Renal pelvis (tissue), 12 donors: ENCODE measurements around the gene HOMEZ. TPM values are rescaled to one million over a fixed set of nuclear protein-coding genes. Genes with fewer than 3 reads are reported as not detected.
"Not testable (repeated sequence)": the region's sequence is repeated elsewhere in the genome, so short reads cannot be mapped to it uniquely, and the experiment has no call there.

Experiments
- DNase-seq: peaks from one replicate; pipeline ENCODE4 v3.0.0-alpha.2; 2013
- long read RNA-seq, 16 experiments: transcript quantifications; one replicate each; lab custom pipeline, GENCODE V29; 2026
- polyA plus RNA-seq, 3 donors: library from polyadenylated mRNA; unstranded; fragments of 120-200 nt; gene quantifications; one replicate each; pipeline ENCODE4 v1.2.1, GENCODE V29; 2013; ENCODE audit not compliant: insufficient read length in 3 of 3

The HOMEZ gene, protein sequence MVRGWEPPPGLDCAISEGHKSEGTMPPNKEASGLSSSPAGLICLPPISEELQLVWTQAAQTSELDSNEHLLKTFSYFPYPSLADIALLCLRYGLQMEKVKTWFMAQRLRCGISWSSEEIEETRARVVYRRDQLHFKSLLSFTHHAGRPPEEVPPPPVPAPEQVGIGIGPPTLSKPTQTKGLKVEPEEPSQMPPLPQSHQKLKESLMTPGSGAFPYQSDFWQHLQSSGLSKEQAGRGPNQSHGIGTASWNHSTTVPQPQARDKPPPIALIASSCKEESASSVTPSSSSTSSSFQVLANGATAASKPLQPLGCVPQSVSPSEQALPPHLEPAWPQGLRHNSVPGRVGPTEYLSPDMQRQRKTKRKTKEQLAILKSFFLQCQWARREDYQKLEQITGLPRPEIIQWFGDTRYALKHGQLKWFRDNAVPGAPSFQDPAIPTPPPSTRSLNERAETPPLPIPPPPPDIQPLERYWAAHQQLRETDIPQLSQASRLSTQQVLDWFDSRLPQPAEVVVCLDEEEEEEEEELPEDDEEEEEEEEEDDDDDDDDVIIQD
- 10 to 100 TPM; 28.5 to 32.3 (median 29.2) TPM for polyA plus RNA-seq
- long read RNA-seq, donor 1, full-length matches to known transcripts: 14 of 14 reads
- long read RNA-seq, donor 1, partial matches to known transcripts: 0 of 14 reads
- long read RNA-seq, donor 1, other reads (novel, unspliced or antisense): 0 of 14 reads
- long read RNA-seq, donor 2, full-length matches to known transcripts: 16 of 605 reads
- long read RNA-seq, donor 2, partial matches to known transcripts: 314 of 605 reads
- long read RNA-seq, donor 2, other reads (novel, unspliced or antisense): 275 of 605 reads
- long read RNA-seq, donor 3, full-length matches to known transcripts: 11 of 377 reads
- long read RNA-seq, donor 3, partial matches to known transcripts: 366 of 377 reads
- long read RNA-seq, donor 3, other reads (novel, unspliced or antisense): 0 of 377 reads
- long read RNA-seq, donor 4, full-length matches to known transcripts: 6 of 514 reads
- long read RNA-seq, donor 4, partial matches to known transcripts: 502 of 514 reads
- long read RNA-seq, donor 4, other reads (novel, unspliced or antisense): 6 of 514 reads
- long read RNA-seq, donor 5, full-length matches to known transcripts: 7 of 18 reads
- long read RNA-seq, donor 5, partial matches to known transcripts: 11 of 18 reads
- long read RNA-seq, donor 5, other reads (novel, unspliced or antisense): 0 of 18 reads
- long read RNA-seq, donor 6, full-length matches to known transcripts: 15 of 15 reads
- long read RNA-seq, donor 6, partial matches to known transcripts: 0 of 15 reads
- long read RNA-seq, donor 6, other reads (novel, unspliced or antisense): 0 of 15 reads
- long read RNA-seq, donor 7, full-length matches to known transcripts: 15 of 15 reads
- long read RNA-seq, donor 7, partial matches to known transcripts: 0 of 15 reads
- long read RNA-seq, donor 7, other reads (novel, unspliced or antisense): 0 of 15 reads
- long read RNA-seq, donor 8, full-length matches to known transcripts: 8 of 8 reads
- long read RNA-seq, donor 8, partial matches to known transcripts: 0 of 8 reads
- long read RNA-seq, donor 8, other reads (novel, unspliced or antisense): 0 of 8 reads
- long read RNA-seq, donor 9, full-length matches to known transcripts: 13 of 13 reads
- long read RNA-seq, donor 9, partial matches to known transcripts: 0 of 13 reads
- long read RNA-seq, donor 9, other reads (novel, unspliced or antisense): 0 of 13 reads
- long read RNA-seq, donor 10, full-length matches to known transcripts: 14 of 1,146 reads
- long read RNA-seq, donor 10, partial matches to known transcripts: 1,132 of 1,146 reads
- long read RNA-seq, donor 10, other reads (novel, unspliced or antisense): 0 of 1,146 reads
- long read RNA-seq, donor 11, full-length matches to known transcripts: 9 of 9 reads
- long read RNA-seq, donor 11, partial matches to known transcripts: 0 of 9 reads
- long read RNA-seq, donor 11, other reads (novel, unspliced or antisense): 0 of 9 reads
- long read RNA-seq, donor 12, full-length matches to known transcripts: 8 of 850 reads
- long read RNA-seq, donor 12, partial matches to known transcripts: 842 of 850 reads
- long read RNA-seq, donor 12, other reads (novel, unspliced or antisense): 0 of 850 reads
- long read RNA-seq, donor 13, full-length matches to known transcripts: 9 of 16 reads
- long read RNA-seq, donor 13, partial matches to known transcripts: 0 of 16 reads
- long read RNA-seq, donor 13, other reads (novel, unspliced or antisense): 7 of 16 reads
- long read RNA-seq, donor 14: 0 reads
- long read RNA-seq, donor 15: 0 reads
- long read RNA-seq, donor 16, full-length matches to known transcripts: 8 of 8 reads
- long read RNA-seq, donor 16, partial matches to known transcripts: 0 of 8 reads
- long read RNA-seq, donor 16, other reads (novel, unspliced or antisense): 0 of 8 reads

DNA sequence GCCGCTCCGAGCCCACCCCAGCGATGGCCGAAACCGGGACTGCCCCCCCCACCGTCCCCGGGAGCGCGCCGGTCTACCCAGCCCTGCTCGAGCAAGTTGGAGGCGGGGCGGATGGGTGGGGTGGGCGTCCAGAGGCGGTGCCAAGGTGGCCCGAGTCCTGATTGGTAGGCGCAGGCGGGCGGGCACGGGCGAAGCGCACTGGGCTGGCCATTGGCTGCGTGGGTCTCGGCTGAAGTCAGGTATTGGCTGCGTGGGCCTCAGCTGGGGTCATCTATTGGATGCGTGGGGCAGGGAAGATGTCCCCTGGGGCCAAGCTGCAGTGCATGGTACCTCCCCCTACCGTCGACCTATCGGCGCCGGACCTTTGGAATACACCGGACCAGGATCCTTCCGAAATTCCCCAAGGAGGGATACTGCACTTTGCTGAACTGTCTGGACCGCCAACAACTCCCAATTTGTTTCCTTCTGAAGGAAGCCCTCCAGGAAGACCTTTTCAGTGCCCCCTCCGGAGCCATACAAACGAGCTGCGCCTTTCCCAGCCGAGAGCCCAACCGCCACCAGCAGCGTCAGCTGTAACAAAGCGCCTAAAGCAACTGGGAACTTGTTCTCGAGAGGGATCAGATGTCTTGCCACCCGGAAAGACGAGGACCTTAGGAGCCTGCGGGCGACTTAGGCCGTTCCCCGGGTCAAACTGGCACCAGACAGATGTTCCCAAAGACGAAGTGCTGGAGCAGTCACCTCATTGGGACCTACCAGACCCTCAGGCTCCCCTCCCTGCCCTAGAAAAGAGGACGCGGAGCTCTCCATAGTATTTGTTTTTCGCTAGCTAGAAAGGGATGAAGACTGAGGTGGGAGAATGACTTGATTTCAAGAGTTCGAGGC, at the start of gene HOMEZ:
HOMEZ (minus strand) TSS at position 113 of the 882 bp plus-strand sequence. CDS start 180 bp downstream, outside the sequence.
- DNase-seq: peak; percentile 98

DNA sequence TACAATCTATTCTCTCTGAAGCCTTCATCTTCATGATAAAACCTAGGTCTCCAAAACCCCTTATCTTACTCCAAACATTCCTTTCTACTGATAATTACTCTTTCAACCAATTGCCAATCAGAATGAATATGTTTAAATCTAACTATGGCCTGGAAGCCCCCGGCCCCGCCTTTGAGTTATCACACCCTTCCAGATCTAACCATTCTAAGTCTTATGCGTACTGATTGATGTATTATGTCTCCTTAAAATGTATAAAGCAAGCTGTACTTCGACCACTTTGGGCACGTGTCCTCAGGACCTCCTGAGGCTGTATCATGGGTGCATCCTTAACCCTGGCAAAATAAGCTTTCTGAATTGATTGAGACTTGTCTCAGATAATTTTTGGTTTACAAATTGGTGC, 49.7 kb upstream of the HOMEZ start:
- no peak for DNase-seq

DNA sequence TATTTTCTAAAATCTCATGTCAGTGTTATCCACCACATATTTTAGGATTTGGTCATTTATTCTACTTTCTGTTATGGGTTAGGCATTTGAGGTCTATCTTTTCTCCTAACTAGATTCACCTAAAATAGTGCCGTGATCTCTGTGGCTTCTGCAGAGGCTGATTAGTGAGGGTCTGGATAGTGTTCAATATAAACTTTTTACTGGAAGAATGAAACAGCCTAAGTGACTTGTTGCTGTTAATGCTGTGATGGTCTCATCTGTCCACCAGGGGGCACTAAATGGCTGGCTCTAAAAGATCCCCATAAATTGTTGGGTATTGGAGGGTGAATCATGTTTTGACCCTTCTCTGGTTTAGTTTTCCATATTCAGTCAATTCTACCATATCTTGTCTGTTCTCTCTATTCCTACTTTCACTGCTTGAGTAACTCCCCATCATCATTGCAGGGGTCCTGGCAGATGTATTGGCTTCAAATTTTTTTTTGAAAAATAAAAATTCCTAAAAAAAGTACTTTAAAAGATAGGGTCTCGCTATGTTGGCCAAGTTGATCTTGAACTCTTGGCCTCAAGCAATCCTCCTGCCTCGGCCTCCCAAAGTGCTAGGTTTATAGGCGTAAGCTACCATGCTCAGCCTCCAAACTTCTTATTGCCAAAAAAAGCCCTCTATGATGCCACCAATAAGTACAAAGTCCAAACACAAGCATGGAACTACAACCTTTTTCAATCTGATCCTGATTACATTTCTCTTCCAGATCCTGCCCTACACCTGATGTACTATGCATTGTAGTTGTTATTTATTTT, 42.2 kb upstream of the HOMEZ start:
- DNase-seq: peak; percentile 71

DNA sequence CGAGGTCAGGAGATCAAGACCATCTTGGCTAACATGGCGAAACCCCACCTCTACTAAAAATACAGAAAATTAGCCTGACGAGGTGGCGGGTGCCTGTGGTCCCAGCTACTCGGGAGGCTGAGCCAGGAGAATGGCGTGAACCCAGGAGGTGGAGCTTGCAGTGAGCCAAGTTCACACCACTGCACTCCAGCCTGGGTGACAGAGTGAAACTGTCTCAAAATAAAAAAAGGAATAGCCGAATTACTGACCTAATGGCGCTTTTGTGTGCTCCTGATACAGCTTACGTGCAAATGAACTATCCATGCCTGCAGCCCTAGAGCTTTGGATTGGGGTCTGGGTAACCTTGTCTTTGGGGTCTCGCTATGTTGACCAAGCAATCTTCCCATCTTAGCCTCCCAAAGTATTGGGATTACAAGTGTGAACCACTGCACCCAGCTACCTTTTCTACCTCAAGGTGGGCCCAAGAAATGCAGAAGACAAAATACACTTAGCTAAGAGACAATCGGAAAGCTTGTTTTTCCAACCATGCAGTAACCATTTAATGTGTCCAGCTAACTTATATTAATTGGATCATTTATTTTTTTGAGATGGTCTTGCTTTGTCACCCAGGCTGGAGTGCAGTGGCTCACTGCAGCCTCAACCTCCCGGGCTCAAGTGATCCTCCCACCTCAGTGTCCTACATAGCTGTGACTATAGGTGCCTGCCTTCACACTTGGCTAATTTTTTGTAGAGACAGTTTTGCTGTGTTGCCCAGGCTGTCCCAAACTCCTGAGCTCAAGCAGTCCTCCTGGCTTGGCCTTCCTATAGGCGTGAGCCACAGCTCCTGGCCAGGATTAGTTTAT, 40.8 kb upstream of the HOMEZ start:
- DNase-seq: no peak

DNA sequence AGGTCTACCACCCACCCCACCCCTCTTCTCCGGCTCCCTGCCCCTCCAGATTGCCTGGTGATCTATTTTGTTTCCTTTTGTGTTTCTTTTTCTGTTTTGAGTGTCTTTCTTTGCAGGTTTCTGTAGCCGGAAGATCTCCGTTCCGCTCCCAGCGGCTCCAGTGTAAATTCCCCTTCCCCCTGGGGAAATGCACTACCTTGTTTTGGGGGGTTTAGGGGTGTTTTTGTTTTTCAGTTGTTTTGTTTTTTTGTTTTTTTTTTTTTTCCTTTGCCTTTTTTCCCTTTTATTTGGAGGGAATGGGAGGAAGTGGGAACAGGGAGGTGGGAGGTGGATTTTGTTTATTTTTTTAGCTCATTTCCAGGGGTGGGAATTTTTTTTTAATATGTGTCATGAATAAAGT, 39.8 kb upstream of the HOMEZ start:
- DNase-seq: not testable (repeated sequence)

DNA sequence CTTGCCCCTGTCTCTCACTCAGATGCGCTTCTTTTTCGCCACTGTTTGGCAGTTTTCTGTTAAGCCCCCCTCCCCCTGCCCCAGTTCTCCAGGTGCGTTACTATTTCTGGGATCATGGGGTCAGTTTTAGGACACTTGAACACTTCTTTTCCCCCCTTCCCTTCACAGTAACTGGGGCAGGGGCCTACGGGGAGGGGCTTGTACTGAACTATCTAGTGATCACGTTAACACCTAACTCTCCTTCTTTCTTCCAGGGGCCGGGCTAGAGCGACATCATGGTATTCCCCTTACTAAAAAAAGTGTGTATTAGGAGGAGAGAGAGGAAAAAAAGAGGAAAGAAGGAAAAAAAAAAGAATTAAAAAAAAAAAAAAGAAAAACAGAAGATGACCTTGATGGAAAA, 39.1 kb upstream of the HOMEZ start:
- DNase-seq: no peak

DNA sequence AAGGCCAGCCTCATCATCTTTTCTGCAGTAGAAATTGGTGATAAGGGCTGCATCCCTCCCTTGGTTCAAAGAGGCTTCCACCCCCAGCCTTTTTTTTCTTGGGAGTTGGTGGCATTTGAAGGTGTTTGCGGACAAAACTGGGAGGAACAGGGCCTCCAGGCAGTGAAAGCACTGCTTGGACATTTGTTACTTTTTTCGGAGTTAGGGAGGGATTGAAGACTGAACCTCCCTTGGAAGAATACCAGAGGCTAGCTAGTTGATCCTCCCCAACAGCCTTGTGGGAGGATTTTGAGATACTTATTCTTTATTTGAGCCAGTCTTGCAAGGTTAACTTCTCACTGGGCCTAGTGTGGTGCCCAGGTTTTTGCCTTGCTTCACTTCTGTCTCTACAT, 38.5 kb upstream of the HOMEZ start:
- no peak for DNase-seq

DNA sequence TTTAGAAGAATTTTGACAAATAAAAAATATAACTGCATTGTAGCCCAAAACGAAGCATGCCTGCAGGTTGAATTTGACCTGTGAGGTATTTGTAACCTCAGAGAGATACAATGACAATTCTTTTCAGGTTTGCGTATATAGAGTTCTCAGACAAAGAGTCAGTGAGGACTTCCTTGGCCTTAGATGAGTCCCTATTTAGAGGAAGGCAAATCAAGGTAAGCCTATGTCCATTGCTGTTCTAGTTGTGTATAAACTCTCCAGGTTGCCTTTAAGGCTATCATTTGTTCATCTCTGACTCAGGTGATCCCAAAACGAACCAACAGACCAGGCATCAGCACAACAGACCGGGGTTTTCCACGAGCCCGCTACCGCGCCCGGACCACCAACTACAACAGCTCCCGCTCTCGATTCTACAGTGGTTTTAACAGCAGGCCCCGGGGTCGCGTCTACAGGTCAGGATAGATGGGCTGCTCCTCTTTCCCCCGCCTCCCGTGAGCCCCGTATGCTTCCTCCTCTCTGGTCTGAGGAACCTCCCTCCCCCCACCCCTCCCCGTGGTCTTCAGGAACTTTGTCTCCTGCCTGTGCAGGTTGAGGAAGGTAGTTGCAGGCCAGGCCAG, 38.0 kb upstream of the HOMEZ start:
- DNase-seq: no peak

DNA sequence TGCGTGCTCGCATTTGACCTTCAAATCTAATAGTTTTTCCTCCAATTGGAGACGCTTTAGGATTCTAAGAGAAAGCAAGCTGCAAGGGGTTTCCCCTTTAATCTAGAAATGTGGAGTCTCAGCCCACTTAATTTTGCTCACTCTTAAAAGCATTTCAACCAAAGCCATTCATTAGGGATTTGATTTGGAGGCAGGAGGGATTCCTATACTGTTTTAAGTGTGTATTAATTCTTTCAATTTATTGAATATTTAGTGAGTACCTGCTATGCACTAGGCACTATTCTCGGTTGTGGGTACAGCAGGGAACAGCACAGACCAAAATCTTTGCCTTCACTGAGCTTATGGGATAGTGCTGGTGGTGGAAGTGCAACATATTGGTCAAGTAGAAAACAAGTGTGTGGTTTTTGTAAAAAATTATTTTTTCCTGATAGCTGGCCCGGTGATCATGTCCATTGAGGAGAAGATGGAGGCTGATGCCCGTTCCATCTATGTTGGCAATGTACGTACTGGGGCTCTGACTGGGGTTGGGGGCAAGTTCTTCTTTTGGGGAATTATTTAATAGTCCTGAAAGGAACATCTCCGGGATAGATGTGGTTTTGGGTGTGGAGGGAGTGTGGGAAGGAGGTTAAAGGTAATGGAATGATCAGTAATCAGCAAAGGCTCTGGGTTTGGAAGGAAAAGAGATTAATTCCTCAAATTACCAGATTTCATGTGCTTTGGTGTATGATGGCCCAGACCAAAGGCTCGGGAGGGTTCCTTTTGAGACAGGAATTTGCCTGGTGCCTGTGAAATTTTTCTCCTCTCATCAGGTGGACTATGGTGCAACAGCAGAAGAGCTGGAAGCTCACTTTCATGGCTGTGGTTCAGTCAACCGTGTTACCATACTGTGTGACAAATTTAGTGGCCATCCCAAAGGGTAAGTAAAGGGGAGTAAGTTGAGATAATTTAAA, 36.9 kb upstream of the HOMEZ start:
- DNase-seq: no peak

DNA sequence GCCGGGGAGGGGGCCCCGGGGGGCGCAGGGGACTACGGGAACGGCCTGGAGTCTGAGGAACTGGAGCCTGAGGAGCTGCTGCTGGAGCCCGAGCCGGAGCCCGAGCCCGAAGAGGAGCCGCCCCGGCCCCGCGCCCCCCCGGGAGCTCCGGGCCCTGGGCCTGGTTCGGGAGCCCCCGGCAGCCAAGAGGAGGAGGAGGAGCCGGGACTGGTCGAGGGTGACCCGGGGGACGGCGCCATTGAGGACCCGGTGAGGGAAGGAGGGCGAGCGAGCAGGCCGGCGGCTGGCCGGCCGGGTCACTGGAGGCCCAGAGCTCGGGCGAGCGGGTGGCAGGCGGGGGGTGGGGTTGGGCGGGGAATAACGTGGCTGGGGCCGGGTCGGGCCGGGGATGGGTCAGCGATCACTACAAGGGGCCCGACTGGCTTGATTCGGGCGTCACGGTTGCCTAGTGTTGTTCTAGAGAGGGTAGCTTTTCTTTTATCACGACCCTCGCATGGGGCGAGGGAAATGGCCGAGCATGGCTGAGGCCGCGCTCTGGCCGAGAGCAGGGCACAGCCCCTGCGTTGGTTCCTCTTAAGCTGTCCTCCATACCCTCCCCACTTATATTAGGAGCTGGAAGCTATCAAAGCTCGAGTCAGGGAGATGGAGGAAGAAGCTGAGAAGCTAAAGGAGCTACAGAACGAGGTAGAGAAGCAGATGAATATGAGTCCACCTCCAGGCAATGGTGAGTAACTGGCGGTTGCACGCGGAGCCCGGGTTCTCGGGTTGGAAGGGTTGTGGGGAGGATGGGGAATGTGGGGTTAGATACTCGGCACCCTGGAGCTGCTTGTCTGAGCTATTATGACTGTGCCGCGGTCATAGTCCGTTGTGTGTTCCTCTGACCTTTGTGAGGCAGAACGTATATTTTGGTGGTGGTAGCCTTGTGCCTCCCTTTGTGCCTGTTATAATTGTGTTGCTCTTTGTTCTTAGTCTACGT, 35.9 kb upstream of the HOMEZ start:
- peak; percentile 21 for DNase-seq

DNA sequence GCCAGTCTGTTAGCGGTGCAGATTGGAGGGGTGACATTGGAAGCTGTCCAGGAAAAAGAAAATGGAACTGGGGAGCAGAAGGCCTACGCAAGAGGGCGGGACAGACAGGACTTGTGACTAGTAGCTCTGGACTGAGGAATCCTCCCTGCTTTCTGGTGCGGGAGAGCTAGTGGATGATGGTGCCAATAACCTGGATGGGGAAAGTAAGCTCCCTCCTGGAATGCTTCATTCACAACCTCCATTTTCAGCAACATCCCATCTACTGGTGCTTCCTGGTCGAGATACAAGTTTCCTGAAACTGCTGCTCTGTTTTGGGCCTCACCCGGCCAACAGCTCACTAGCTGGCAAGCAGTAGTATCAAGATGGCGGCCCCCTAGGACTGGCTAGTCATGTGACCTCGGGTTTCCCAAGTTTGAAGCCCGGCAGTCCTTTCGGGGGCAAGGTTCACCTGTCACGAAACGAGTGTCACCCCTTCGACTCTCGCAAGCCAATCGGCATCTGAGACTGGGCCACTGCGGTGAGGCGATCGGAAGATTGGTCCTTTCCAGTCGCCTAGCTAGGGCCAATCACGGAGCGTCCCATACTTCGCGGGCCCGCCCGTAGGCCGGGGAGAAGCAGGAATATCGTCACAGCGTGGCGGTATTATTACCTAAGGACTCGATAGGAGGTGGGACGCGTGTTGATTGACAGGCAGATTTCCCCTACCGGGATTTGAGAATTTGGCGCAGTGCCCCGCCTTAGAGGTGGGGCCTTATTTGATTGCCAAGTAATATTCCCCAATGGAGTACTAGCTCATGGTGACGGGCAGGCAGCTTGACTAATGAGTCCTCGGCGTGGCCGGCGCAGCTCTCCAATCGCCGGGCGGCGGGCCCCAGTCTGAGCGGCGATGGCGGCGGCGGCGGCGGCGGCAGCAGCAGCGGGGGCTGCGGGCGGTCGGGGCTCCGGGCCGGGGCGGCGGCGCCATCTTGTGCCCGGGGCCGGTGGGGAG, 34.9 kb upstream of the HOMEZ start, which contains the start of gene PABPN1:
PABPN1 (plus strand) TSS at position 874 of the 988 bp plus-strand sequence; CDS start at position 887, 13 bp downstream.
- DNase-seq: peak; percentile 100
